ENCODE data around the gene SLF1.

SLF1 gene

DNA sequence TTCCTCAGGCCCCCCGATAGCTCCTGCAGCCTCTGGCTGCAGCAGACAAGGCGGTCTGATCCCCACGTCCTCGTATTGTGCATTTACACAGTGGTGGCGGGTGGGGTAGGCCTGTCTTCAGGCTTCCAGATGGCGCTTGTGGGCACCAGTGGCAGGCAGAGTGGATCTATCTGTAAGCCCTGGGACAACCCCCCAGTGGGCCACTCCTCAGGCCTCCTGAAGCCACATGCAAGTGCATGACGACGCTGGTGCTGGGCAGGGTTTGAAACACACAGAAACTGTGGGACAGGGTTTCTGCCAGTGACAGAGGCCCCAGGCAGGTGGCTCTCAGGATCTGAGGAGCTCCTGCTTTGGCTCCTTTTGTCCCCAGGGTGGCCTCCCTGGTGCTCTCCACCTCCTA, 42.0 kb downstream of the SLF1 start:
- no peak for FAIRE-seq
- no peak for DNase-seq (ENCODE audit: insufficient read length, low spot score)

DNA sequence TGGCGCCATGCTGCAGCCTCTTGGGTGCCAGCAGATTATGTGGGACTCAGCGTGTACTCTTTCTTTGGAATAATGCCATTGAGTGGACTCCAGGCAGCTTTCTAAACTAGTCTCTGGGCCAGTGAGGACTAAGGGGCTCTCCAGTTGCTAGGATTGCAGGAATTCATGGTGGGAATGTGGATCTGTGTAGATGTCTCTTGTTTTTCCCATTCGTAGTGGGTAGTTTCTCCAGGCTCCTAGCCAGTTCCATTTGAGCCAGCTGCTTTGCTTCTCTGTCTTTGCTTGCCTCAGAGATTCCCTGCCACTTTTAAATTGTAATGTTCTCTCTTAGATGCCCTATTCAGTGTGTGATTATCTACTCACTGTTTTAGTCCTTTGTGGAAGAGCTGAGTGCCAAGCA, 42.6 kb downstream of the SLF1 start:
- FAIRE-seq (no peak), DNase-seq (ENCODE audit: insufficient read length, low spot score) (no peak)

DNA sequence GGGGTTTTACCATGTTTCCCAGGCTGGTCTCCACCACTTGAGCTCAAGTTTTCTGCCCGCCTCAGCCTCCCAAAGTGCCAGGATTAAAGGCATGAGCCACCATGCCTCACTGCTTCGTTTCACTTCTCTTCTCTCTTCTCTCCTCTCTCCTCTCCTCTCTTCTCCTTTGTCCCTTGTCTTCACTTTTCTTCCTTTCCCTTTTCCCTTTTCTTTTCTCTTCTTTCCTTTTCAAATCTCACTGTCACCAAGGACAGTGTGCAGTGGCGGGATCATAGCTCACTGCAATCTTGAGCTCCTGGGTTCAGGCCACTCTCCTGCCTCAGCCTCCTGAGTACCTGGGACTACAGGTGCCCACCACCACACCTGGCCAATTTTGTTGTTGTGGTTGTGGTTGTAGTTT, 49.5 kb downstream of the SLF1 start:
- FAIRE-seq (no peak), DNase-seq (ENCODE audit: insufficient read length, low spot score) (no peak)

DNA sequence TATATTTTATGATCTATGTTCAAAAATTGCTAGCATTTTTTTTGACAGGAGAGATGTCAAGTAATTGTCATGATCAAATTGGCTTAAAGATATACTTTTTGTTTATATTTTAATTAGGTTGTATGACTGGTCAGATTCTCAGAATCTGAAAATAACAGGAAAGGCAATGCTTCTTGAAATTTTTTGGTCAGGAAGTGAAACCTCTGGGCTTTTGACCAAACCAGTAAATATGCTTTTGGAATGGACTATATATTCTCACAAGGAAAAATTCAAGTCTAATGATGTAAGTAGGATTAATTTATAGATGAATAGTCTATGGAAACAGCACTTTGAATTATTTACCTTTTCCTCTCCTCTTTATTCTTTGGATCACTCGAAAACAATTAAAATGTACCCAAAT, 52.3 kb downstream of the SLF1 start:
- DNase-seq (ENCODE audit: insufficient read length, low spot score) (no peak), FAIRE-seq (no peak)

- no peak for FAIRE-seq
These were observed 54.3 kb downstream of the SLF1 start for GRCh38 chr5:94672746-94673145.

GRCh38 chr5:94674490-94675382, 56.3 kb downstream of the SLF1 start:
- no peak for DNase-seq (ENCODE audit: insufficient read length, low spot score)

More at GRCh38 chr5:94672746-94673145, 54.3 kb downstream of the SLF1 start:
- no peak for DNase-seq (ENCODE audit: insufficient read length, low spot score)

GRCh38 chr5:94675965-94676618, 57.6 kb downstream of the SLF1 start:
- DNase-seq (ENCODE audit: insufficient read length, low spot score), result no peak
- FAIRE-seq, result no peak

More at GRCh38 chr5:94674490-94675382, 56.3 kb downstream of the SLF1 start:
- peak; percentile 31 for FAIRE-seq

- FAIRE-seq, result no peak
These were observed 64.5 kb downstream of the SLF1 start for GRCh38 chr5:94682814-94683520.

GRCh38 chr5:94689908-94690307, 71.4 kb downstream of the SLF1 start:
- no peak for FAIRE-seq
- DNase-seq (ENCODE audit: insufficient read length, low spot score), result no peak

More at GRCh38 chr5:94682814-94683520, 64.5 kb downstream of the SLF1 start:
- DNase-seq (ENCODE audit: insufficient read length, low spot score), result no peak

GRCh38 chr5:94690778-94691177, 72.3 kb downstream of the SLF1 start:
- FAIRE-seq (no peak), DNase-seq (ENCODE audit: insufficient read length, low spot score) (no peak)

DNA sequence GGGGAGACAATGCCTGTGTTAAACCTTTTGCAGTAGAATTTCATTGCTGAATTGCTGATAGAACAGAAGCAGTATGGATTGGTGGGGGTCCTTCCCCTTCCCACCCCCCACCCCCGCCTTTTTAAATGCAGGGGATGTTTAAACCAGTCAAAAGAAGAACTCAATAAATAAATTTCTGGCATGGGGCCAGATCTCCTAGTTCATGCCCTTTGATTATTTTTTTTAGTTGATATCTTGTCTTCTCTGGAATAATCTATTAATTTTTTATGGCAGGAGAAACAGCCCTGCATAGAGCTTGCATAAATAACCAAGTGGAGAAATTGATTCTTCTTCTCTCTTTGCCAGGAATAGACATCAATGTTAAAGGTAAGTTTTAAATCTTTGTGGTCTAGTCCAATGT, 72.8 kb downstream of the SLF1 start:
- FAIRE-seq (no peak), DNase-seq (ENCODE audit: insufficient read length, low spot score) (no peak)

DNA sequence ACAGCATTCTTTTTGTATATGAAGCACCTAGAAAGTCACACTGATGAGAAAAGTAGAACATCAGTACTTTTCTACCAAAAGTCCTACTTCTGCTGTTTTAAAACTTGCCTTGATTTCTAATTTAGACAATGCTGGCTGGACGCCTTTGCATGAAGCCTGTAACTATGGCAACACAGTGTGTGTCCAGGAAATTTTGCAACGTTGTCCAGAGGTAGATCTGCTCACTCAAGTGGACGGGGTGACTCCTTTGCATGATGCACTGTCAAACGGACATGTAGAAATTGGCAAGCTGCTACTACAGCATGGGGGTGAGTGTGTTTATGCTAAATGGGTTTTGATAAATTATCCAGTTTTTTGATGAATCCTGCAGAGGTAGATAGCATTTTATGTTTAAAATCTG, 73.5 kb downstream of the SLF1 start:
- DNase-seq (ENCODE audit: insufficient read length, low spot score), result no peak
- no peak for FAIRE-seq

GRCh38 chr5:94692581-94692980, 74.1 kb downstream of the SLF1 start:
- DNase-seq (ENCODE audit: insufficient read length, low spot score) (no peak), FAIRE-seq (peak; percentile 47)

DNA sequence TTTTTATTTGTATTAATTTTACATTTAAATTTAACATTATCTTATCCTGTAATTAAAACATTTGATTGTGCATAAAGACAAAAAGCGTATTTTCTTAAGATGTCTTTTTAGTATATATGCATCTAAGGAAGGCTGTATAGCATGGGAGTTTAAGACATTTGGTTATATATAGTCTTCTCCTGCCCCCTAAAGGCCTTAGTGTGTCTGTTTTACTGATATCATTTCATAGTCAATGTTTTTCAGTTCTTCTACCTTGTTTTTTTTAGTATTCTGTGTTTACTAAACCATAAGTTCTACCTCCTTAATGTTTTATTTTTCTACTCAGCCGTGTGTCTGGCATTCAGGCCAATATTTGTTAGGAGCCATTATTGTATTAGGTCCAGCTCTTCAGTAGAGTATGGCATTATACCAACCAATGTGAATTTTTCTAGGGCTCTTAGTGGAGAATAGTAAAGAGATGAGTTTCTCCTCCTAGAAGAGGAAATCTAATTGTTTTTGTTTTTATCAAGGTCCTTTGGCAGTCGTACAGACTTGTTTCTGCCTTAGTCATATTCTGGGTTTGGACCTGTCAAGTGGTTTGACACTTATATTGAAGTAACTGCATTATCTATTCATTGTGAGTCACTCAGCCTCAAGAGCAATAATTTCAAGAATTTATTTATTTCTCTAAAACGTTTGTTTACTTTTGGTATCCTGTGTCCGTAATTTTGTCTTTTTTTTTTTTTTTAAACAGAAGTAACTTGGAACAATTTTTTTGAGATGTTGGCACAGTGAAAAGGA, 74.8 kb downstream of the SLF1 start:
- no peak for DNase-seq (ENCODE audit: insufficient read length, low spot score)
- FAIRE-seq, result no peak

DNA sequence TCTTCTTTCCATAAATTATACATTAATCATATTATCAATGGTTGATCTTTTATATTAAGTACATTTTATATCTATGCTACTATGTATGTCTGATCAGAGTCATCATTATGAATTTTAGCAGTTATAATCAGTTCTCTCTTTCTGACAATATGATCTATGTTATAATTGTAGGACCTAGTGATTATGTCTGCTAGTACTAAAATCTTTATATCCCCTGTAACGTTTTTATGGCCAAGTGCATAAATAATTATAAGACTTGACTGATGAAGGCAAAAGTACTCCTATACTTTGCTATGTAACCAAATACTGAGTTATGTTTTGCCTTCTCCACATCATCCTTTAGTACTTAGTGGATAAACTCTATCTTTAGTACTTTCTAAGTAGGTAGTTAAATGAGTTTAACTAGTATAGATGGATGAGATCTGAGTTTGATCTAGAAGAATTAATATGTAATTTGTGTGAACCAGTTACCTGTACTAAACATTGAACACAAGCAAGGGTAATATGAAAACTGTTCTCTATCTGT, 75.4 kb downstream of the SLF1 start:
- DNase-seq (ENCODE audit: insufficient read length, low spot score) (no peak), FAIRE-seq (no peak)

- DNase-seq (ENCODE audit: insufficient read length, low spot score), result no peak
- no peak for FAIRE-seq
These were observed 76.2 kb downstream of the SLF1 start for GRCh38 chr5:94694671-94695070.

- FAIRE-seq (no peak), DNase-seq (ENCODE audit: insufficient read length, low spot score) (no peak)
These were observed 79.7 kb downstream of the SLF1 start for GRCh38 chr5:94698197-94698596.

- no peak for DNase-seq (ENCODE audit: insufficient read length, low spot score)
- no peak for FAIRE-seq
These were observed 81.1 kb downstream of the SLF1 start for GRCh38 chr5:94699562-94699961.

DNA sequence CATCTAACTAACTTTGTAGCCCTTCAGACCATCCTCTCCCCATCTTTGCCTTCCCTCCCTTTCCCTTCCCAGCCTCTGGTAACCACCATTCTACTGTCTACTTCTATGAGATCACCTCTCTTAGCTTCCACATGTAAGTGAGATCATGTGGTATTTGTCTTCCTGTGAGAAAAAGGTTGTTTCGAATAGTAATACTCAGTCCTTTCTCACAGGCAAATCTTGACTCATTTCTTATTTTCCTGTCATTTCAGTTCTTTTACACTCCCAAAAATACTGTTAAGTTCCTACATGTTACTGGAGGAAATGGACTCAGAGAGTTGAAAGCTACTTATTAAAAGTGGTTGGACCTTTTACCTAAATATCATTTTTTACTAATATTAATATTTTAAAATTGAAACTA, 82.1 kb downstream of the SLF1 start:
- peak; percentile 87 for FAIRE-seq
- DNase-seq (ENCODE audit: insufficient read length, low spot score), result no peak

DNA sequence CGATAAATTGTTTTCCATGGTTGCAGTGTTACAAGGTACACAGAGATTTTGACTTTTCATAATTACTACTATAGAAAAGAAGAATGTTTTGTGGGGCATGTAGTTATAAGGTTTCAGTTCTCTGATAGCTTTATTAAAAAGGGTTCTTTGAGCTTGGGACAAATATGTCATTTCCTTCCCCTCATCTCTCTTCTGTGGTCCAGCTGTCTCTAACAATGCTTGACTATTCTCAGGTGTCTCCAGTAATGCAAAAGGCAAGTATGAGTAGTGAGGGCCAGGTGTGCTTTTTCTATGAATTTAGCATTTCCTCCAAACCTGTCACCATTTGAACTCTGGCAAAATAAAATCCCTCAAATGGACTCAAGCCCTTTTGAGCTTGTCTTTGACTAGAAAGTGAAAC, 84.3 kb downstream of the SLF1 start:
- DNase-seq (ENCODE audit: insufficient read length, low spot score), result no peak
- FAIRE-seq, result peak; percentile 89
